ENCODE results near the gene TMEM212. TPM values are rescaled to one million over a fixed set of nuclear protein-coding genes. Genes with fewer than 3 reads are reported as not detected.

The TMEM212 gene
- total and polyA plus RNA-seq, 2 of the 13 experiments (the other 11 are each of a cell fraction or from before 2014, with no cell fraction given): not detected

- H3K9me3 ChIP-seq (ENCODE audit: low read length): peaks cover 12% of the 10 kb centered on the region; the same call in 1 of the 2 replicates
- WGBS (ENCODE audit: low lambda C conversion rate): 89% methylated on average over 2 of the region's 2 CpGs
- intact Hi-C loops (cut with micrococcal nuclease; ENCODE audit: unreplicated experiment) (no loop called here), in situ Hi-C loops (cut with HindIII; ENCODE audit: extremely low pct_ligation_motif_present, low pct_unique_long_range_greater_than_20kb) (no loop called here)
- CTCF ChIA-PET (ENCODE audit: low intra/inter-chr PET ratio, low total read pairs): no interaction called here
- H3K4me2 ChIP-seq (ENCODE audit: low read depth, low read length): no peak overlapping the region
- H3K36me3 ChIP-seq (replicated peaks in 1 of 2; ENCODE audit: control insufficient read depth in 1 of 2, insufficient read depth in 2 of 2, low read length in 2 of 2): no peaks in the 10 kb centered on the region; a peak in 1 of 5 replicates
- POLR2A ChIA-PET: no interaction called here
- no peaks in the 10 kb centered on the region for H4K20me1 ChIP-seq (ENCODE audit: insufficient read depth, low read length)
- no peaks in the 10 kb centered on the region for H3K27me3 ChIP-seq (ENCODE audit: control insufficient read depth in 1 of 2, insufficient read depth in 2 of 2, low read length in 2 of 2)
- no peak for FAIRE-seq
- peaks cover 10% of the 10 kb centered on the region for H3K4me1 ChIP-seq (ENCODE audit: insufficient read depth, low read length)
- no peak for DNase-seq (ENCODE audit: low spot score)
- no peak overlapping the region for H3K4me3 ChIP-seq (replicated peaks in 1 of 3; ENCODE audit: insufficient read depth in 1 of 3, low read depth in 2 of 3, low read length in 3 of 3)
- no peak; the same call in 2 of the 3 replicates for ATAC-seq
- no peak for TF ChIP-seq ZNF562 (CRISPR knock-in tag; IDR thresholded peaks at IDR 0.05; ENCODE audit: borderline replicate concordance)
- TF ChIP-seq, protein P1, sequence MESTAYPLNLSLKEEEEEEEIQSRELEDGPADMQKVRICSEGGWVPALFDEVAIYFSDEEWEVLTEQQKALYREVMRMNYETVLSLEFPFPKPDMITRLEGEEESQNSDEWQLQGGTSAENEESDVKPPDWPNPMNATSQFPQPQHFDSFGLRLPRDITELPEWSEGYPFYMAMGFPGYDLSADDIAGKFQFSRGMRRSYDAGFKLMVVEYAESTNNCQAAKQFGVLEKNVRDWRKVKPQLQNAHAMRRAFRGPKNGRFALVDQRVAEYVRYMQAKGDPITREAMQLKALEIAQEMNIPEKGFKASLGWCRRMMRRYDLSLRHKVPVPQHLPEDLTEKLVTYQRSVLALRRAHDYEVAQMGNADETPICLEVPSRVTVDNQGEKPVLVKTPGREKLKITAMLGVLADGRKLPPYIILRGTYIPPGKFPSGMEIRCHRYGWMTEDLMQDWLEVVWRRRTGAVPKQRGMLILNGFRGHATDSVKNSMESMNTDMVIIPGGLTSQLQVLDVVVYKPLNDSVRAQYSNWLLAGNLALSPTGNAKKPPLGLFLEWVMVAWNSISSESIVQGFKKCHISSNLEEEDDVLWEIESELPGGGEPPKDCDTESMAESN (CRISPR knock-in tag; conservative IDR thresholded peaks at IDR 0.05): no peak
- TF ChIP-seq, protein P2, sequence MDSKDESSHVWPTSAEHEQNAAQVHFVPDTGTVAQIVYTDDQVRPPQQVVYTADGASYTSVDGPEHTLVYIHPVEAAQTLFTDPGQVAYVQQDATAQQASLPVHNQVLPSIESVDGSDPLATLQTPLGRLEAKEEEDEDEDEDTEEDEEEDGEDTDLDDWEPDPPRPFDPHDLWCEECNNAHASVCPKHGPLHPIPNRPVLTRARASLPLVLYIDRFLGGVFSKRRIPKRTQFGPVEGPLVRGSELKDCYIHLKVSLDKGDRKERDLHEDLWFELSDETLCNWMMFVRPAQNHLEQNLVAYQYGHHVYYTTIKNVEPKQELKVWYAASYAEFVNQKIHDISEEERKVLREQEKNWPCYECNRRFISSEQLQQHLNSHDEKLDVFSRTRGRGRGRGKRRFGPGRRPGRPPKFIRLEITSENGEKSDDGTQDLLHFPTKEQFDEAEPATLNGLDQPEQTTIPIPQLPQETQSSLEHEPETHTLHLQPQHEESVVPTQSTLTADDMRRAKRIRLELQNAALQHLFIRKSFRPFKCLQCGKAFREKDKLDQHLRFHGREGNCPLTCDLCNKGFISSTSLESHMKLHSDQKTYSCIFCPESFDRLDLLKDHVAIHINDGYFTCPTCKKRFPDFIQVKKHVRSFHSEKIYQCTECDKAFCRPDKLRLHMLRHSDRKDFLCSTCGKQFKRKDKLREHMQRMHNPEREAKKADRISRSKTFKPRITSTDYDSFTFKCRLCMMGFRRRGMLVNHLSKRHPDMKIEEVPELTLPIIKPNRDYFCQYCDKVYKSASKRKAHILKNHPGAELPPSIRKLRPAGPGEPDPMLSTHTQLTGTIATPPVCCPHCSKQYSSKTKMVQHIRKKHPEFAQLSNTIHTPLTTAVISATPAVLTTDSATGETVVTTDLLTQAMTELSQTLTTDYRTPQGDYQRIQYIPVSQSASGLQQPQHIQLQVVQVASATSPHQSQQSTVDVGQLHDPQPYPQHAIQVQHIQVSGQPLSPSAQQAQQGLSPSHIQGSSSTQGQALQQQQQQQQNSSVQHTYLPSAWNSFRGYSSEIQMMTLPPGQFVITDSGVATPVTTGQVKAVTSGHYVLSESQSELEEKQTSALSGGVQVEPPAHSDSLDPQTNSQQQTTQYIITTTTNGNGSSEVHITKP (CRISPR knock-in tag; IDR thresholded peaks at IDR 0.05; ENCODE audit: low read depth): no peak
- TF ChIP-seq CBX2 (IDR thresholded peaks at IDR 0.05; ENCODE audit: low read depth, low read length): no peak
- TF ChIP-seq CBX2 (CRISPR knock-in tag; IDR thresholded peaks at IDR 0.05; ENCODE audit: low read depth): no peak
- TF ChIP-seq NFYC (CRISPR knock-in tag; IDR thresholded peaks at IDR 0.05): no peak
- TF ChIP-seq ZNF781 (CRISPR knock-in tag; IDR thresholded peaks at IDR 0.05; ENCODE audit: borderline replicate concordance, not compliant biosample characterization): no peak
- no peak for TF ChIP-seq ZBTB8A (CRISPR knock-in tag; IDR thresholded peaks at IDR 0.05; ENCODE audit: borderline replicate concordance, low read depth)
- TF ChIP-seq ZNF816 (CRISPR knock-in tag; IDR thresholded peaks at IDR 0.05; ENCODE audit: borderline replicate concordance): no peak
- no peak for TF ChIP-seq PLSCR1 (CRISPR knock-in tag; IDR thresholded peaks at IDR 0.05; ENCODE audit: borderline replicate concordance)
- no peak for TF ChIP-seq ZFP90 (CRISPR knock-in tag; IDR thresholded peaks at IDR 0.05; ENCODE audit: borderline replicate concordance)
- TF ChIP-seq KDM5A (IDR thresholded peaks at IDR 0.05; ENCODE audit: borderline replicate concordance, low read length): no peak
- no peak for TF ChIP-seq NBN (conservative IDR thresholded peaks at IDR 0.05)
- TF ChIP-seq ZNF660 (CRISPR knock-in tag; IDR thresholded peaks at IDR 0.05; ENCODE audit: borderline replicate concordance, low read depth): no peak
- TF ChIP-seq JUN (CRISPR knock-in tag; IDR thresholded peaks at IDR 0.05): no peak
- TF ChIP-seq ZBTB34 (CRISPR knock-in tag; IDR thresholded peaks at IDR 0.05): no peak
- H3K27ac ChIP-seq (ENCODE audit: extremely low read length, insufficient read depth, low read length): no peak overlapping the region
- BruUV-seq (replicated peaks): no TSS peak
- no peaks in the 10 kb centered on the region for H3K79me2 ChIP-seq (ENCODE audit: insufficient read depth, low read length)
- H3K9ac ChIP-seq (ENCODE audit: insufficient read depth, low read depth, low read length): no peak overlapping the region
- H2AFZ ChIP-seq (ENCODE audit: low read length): no peak overlapping the region
These were observed 47.2 kb downstream of the TMEM212 start for GRCh38 chr3:171890398-171890797.

Measured in HepG2 (cell line).